ENCODE data around the gene LONRF3.
A peak's percentile ranks its signal among the peaks of the same experiment; 100 is the strongest.
"Not testable (repeated sequence)": the region's sequence is repeated elsewhere in the genome, so short reads cannot be mapped to it uniquely, and the experiment has no call there.

The LONRF3 gene

GRCh38 chrX:118988911-118989310 lies 14.5 kb downstream of the LONRF3 start:
- no peak for DNase-seq

DNA sequence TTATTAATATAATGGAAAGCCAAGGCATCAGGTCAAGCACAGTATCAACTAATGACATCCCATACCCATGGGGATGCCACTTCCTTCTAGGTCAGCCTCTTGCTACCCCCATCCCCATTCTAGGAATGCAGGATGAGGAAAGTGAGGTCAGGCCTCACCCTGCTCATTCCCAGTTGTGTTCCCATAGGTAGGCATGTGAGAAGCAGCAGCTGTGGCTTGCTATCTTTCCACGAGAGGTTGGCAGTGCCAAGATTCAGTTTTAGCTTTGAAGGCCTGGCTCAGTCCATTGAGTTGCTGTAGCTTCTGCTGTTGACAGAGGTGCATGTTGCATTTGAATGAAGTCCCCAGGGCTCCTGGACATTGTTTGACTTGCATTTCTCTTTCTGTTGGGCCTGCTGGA lies 15.5 kb downstream of the LONRF3 start:
- DNase-seq = no peak

GRCh38 chrX:118990512-118991227 lies 16.3 kb downstream of the LONRF3 start:
- DNase-seq = no peak

DNA sequence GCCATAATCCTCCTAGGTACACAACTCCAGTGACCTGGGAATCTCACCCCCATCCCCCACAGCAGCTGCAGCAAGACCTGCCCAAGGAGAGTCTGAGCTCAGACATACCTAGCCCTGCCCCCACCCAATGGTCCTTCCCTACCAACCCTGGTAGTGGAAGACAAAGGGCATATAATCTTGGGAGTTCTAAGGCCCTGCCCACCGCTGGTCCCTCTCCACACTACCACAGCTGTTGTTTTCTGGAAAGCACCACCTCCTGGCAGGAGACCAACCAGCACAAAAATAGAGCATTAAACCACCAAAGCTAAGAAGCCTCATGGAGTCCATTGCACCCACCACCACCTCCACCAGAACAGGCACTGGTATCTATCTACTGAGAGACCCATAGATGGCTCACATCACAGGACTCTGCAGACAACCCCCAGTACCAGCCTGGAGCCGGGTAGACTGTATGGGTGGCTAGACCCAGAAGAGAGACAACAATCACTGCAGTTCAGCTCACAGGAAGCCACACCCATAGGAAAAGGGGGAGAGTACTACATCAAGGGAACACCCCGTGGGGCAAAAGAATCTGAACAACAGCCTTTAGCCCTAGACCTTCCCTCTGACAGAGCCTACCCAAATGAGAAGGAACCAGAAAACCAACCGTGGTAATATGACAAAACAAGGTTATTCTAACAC lies 18.2 kb downstream of the LONRF3 start:
- not testable (repeated sequence) for DNase-seq

- no peak for DNase-seq
These were observed 29.0 kb downstream of the LONRF3 start for GRCh38 chrX:119003462-119003861.

GRCh38 chrX:119004920-119005524 lies 30.6 kb downstream of the LONRF3 start:
- DNase-seq = peak; percentile 7

GRCh38 chrX:119007189-119007770 lies 32.9 kb downstream of the LONRF3 start:
- no peak for DNase-seq

GRCh38 chrX:119008110-119008744 lies 33.8 kb downstream of the LONRF3 start:
- no peak for DNase-seq

- DNase-seq = no peak
These were observed 34.7 kb downstream of the LONRF3 start for GRCh38 chrX:119009071-119009470.

GRCh38 chrX:119010491-119010890 lies 36.1 kb downstream of the LONRF3 start:
- no peak for DNase-seq

- DNase-seq = no peak
These were observed 38.7 kb downstream of the LONRF3 start for GRCh38 chrX:119013164-119013563.

DNA sequence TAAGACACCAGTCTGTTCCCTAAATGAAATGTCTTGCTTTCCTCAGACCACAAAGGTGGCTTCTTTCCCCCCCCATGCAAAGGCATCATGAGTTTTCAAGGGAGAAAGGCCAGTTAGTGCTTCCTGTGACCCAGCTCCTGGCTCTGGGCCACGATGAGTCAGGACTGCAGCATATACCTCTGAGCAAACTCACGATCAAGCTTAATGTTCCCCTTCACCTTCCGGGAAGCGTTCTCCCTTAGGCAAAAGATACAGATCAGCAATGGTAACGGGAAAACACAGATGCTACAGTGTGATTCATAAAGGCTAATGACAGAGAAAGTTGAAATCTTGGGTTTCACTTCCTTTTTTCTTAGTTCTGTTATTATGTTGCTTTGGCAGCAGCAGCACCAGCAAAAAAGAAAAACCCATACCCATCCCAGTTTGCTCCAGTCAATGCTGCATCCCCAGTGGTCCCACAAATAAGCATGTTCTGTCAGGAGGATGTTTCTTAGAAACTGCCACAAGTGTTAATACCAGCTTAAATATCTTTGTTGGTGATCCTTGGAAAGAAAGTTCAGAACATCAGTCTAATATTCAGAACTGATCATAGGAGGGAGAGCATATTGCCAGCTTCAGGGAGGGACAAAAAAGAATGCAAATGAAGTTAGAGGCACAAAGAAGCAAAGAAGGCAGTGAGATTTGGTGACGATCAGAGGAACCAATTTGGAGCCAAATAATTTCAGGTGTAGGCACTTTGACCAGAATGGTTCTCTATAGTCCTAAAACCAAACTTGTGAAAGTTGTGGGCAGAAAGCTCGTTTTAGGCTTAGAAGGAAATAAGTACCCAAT lies 41.2 kb downstream of the LONRF3 start:
- no peak for DNase-seq

DNA sequence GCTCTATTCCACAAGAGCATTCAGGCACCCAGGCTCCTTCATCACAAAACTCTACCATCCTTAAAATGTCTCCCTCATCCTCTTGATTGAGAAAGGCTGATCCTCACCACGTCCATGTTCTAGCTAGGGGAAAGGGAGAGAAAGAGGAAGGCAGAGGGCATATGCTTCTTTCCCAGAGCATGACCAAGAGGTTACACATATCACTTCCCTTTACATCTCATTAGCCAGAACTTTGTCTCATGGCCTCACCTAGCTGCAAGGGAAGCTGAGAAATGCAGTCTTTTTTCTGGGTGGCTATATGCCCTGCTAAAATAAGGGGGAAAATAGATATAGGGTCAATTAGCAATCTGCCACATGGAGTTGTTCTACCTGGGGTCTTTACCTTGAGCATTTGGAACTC lies 42.7 kb downstream of the LONRF3 start:
- DNase-seq = no peak

- DNase-seq = no peak
These were observed 51.5 kb downstream of the LONRF3 start for GRCh38 chrX:119025900-119026299.

DNA sequence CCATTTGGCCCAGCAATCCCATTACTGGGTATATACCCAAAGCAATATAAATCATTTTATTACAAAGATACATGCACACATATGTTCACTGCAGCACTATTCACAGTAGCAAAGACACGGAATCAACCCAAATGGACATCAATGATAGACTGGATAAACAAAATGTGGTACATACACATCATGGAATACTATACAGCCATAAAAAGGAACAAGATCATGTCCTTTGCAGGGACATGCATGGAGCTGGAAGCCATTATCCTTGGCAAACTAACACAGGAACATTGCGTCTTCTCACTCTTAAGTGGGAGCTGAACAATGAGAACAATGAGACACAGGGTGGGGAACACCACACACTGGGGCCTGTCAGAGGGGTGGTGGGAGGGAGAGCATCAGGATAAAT lies 51.9 kb downstream of the LONRF3 start:
- DNase-seq = not testable (repeated sequence)

- not testable (repeated sequence) for DNase-seq
These were observed 53.7 kb downstream of the LONRF3 start for GRCh38 chrX:119027960-119028732.

- no peak for DNase-seq
These were observed 54.4 kb downstream of the LONRF3 start for GRCh38 chrX:119028733-119029330.

DNA sequence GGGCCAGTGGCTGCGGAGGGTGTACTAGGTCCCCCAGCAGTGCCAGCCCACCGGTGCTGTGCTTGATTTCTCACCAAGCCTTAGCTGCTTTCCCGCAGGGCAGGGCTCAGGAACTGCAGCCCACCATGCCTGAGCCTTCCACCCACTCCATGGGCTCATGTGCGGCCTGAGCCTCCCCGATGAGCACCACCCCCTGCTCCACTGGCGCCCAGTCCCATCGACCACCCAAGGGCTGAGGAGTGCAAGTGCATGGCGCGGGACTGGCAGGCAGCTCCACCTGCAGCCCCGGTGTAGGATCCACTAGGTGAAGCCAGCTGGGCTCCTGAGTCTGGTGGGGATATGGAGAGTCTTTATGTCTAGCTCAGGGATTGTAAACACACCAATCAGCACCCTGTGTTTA lies 55.2 kb downstream of the LONRF3 start:
- not testable (repeated sequence) for DNase-seq

GRCh38 chrX:119030990-119031389 lies 56.6 kb downstream of the LONRF3 start:
- DNase-seq = no peak

DNA sequence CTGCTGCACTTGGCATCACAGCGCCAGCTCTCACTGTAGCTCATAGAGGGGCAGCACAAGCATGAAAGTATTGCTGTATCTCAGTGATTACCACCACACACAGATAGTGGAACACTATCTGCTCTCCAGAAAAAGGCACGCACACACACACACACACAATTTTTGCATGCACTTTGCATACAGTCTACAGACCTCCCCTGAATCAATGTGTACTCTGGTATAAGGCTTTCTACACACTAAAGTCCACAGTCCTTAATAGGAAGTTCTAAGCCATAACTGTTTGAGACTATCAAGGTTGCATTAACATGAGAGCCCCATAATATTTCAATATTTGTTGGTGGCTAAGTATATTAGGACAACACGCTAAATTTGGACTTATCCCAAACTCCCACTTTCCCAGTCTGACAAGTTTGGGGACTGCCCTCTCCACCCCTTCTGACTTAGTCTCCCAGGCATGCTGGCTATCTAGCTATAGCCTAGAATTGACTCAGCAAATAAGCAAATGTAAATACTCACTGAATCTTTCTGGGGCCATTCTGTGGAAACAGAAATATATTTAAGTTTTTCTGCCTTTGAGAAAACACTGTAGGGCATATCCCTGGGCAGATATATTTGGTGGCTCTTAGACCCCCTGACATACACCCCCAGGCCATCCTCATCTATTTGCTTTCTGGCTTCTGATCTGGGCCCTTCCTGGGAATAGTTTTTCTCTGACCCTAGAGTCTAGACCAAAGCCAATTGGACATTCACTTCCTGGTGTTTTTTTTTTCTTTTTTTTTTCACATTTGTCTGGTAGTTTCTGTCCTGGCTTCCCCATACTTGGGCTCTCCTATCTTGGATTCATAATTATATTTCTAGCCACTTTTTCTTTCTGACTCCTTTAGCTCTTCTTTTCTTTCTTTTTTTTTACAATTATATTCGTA lies 62.0 kb downstream of the LONRF3 start:
- no peak for DNase-seq

All from DMS153 (cell line).